OCI-LY3 (cell line): ENCODE data around the gene BRD2.

Source experiments
- H2AFZ ChIP-seq: fragments of 200-600, 300-600 bp; shearing (Covaris generic); 2 replicates; pipeline ENCODE4 v1.6.0; 2014; ENCODE audit warnings: antibody characterized with exemption, low read depth, low read length
- H3K27ac ChIP-seq: fragments of 200-600, 300-600 bp; sonication (generic); 2 replicates; pipeline ENCODE4 v1.5.1; 2014; ENCODE audit warnings: mild to moderate bottlenecking, low read length, moderate library complexity, mixed read lengths
- H3K27me3 ChIP-seq: fragments of 200-600, 300-600 bp; sonication (generic); 2 replicates; pipeline ENCODE4 v1.6.1; 2014; ENCODE audit warnings: low read depth, low read length, mixed read lengths
- H3K36me3 ChIP-seq: fragments of 200-600, 300-600 bp; sonication (generic); replicated peaks from 2 replicates; pipeline ENCODE3; 2014; ENCODE audit warnings: low read depth, low read length, mixed read lengths
- H3K4me1 ChIP-seq: fragments of 300-600, 200-600 bp; sonication (generic); 2 replicates; pipeline ENCODE4 v1.6.1; 2014; ENCODE audit warnings: low read length, mixed read lengths
- H3K4me2 ChIP-seq: fragments of 200-600, 300-600 bp; sonication (generic); 2 replicates; pipeline ENCODE4 v1.6.1; 2014; ENCODE audit warnings: low read length, mixed read lengths
- H3K4me3 ChIP-seq: fragments of 300-600, 200-600 bp; sonication (generic); 2 replicates; pipeline ENCODE4 v1.5.1; 2014; ENCODE audit warnings: antibody characterized with exemption, mild to moderate bottlenecking, low read length, moderate library complexity
- H3K79me2 ChIP-seq: fragments of 300-600, 200-600 bp; shearing (Covaris generic); 2 replicates; pipeline ENCODE4 v1.6.1; 2014; ENCODE audit warnings: mild to moderate bottlenecking, low read length, mixed read lengths
- H3K9ac ChIP-seq: fragments of 300-600, 200-600 bp; shearing (Covaris generic); 2 replicates; pipeline ENCODE4 v1.6.0; 2014; ENCODE audit warnings: mild to moderate bottlenecking, low read length, moderate library complexity
- H3K9me3 ChIP-seq: fragments of 200-600, 300-600 bp; shearing (Covaris generic); 2 replicates; pipeline ENCODE4 v1.6.1; 2014; ENCODE audit warnings: low read length, mixed read lengths; ENCODE audit not compliant: insufficient read depth
- H4K20me1 ChIP-seq: fragments of 200-600, 300-600 bp; sonication (generic); 2 replicates; pipeline ENCODE4 v1.6.1; 2016; ENCODE audit warnings: low read length, mixed read lengths; ENCODE audit not compliant: insufficient read depth
- CTCF ChIP-seq: fragments of 200-600, 300-600 bp; sonication (generic); IDR thresholded peaks from 2 replicates; pipeline ENCODE4 v1.5.1; 2014; ENCODE audit warnings: antibody characterized with exemption, low read length, low read depth
- EZH2phosphoT487 ChIP-seq: fragments of 200-600 bp; shearing (Covaris generic); IDR thresholded peaks from 2 replicates; pipeline ENCODE4 v1.6.1; 2018; ENCODE audit warnings: antibody characterized with exemption, mixed run types, low read depth

Gene BRD2

GRCh38 chr6:32952817-32953739 lies 15.3 kb upstream of the BRD2 start, which contains the start of gene HLA-DMA:
Gene HLA-DMA (minus strand): TSS chr6:32953097. CDS start chr6:32953036, 61 bp downstream.
- H3K79me2 ChIP-seq = peaks cover 56% of the 10 kb centered on the region
- no peak within 1 kb of the TSS for H2AFZ ChIP-seq
- 0 out of 2 replicates have a peak, but pooled peaks cover 8% of the 10 kb centered on the region for H4K20me1 ChIP-seq
- peak within 1 kb of the TSS; percentile 97 for H3K4me3 ChIP-seq
- no peaks in the 10 kb centered on the region for H3K9me3 ChIP-seq
- peak within 1 kb of the TSS; percentile 88 for H3K27ac ChIP-seq
- peaks cover 16% of the 10 kb centered on the region for H3K36me3 ChIP-seq
- H3K9ac ChIP-seq = peak within 1 kb of the TSS; percentile 90
- H3K27me3 ChIP-seq = no peaks in the 10 kb centered on the region
- TF ChIP-seq EZH2phosphoT487 = no peak
- peak; percentile 61 for TF ChIP-seq CTCF
- H3K4me1 ChIP-seq = peaks cover 63% of the 10 kb centered on the region
- H3K4me2 ChIP-seq = peak within 1 kb of the TSS; percentile 92

- Histone ChIP-seq H3K36me3 (peaks cover 19% of the 10 kb centered on the region), H2AFZ (no peak overlapping the region), H3K79me2 (peaks cover 60% of the 10 kb centered on the region), H3K27me3 (no peaks in the 10 kb centered on the region), H3K9me3 (no peaks in the 10 kb centered on the region), H3K27ac (peak overlapping the region; percentile 88), H3K4me1 (peaks cover 56% of the 10 kb centered on the region), H3K4me2 (peak overlapping the region; percentile 54; the same call in 1 of the 2 replicates), H3K9ac (no peak overlapping the region), H3K4me3 (no peak overlapping the region), H4K20me1 (0 out of 2 replicates have a peak, but pooled peaks cover 2% of the 10 kb centered on the region)
- TF ChIP-seq CTCF = no peak
- TF ChIP-seq EZH2phosphoT487 = no peak
Measured at GRCh38 chr6:32953775-32954174, 14.6 kb upstream of the BRD2 start.

GRCh38 chr6:32954267-32954666 lies 14.1 kb upstream of the BRD2 start:
- no peaks in the 10 kb centered on the region for H3K27me3 ChIP-seq
- H3K4me3 ChIP-seq = no peak overlapping the region
- H3K79me2 ChIP-seq = peaks cover 59% of the 10 kb centered on the region
- TF ChIP-seq EZH2phosphoT487 (no peak), CTCF (no peak)
- H3K27ac ChIP-seq = peak overlapping the region; percentile 18; the same call in 1 of the 2 replicates
- H3K9me3 ChIP-seq = no peaks in the 10 kb centered on the region
- H2AFZ ChIP-seq = no peak overlapping the region
- peaks cover 14% of the 10 kb centered on the region for H3K36me3 ChIP-seq
- H3K4me1 ChIP-seq = peaks cover 51% of the 10 kb centered on the region
- peak overlapping the region; percentile 16; the same call in 1 of the 2 replicates for H3K4me2 ChIP-seq
- H4K20me1 ChIP-seq = 0 out of 2 replicates have a peak, but pooled peaks cover 2% of the 10 kb centered on the region
- H3K9ac ChIP-seq = no peak overlapping the region
